GM12865 (cell line): ENCODE data around the gene MAG.
A peak's percentile ranks its signal among the peaks of the same experiment; 100 is the strongest.

Source experiments
- DNase-seq: peaks from one replicate; pipeline ENCODE4 v3.0.0; 2010; ENCODE audit warnings: low read depth
- H3K4me3 ChIP-seq: 2 replicates; pipeline ENCODE4 v1.5.1; 2011; ENCODE audit warnings: mild to moderate bottlenecking, low read depth, low read length, control low read depth
- CTCF ChIP-seq: IDR thresholded peaks from 2 replicates; pipeline ENCODE4 v1.5.1; 2011; ENCODE audit warnings: low read length, control low read depth, low read depth, inconsistent platforms; ENCODE audit not compliant: insufficient read depth; ENCODE audit errors: missing control alignments

MAG gene

DNA sequence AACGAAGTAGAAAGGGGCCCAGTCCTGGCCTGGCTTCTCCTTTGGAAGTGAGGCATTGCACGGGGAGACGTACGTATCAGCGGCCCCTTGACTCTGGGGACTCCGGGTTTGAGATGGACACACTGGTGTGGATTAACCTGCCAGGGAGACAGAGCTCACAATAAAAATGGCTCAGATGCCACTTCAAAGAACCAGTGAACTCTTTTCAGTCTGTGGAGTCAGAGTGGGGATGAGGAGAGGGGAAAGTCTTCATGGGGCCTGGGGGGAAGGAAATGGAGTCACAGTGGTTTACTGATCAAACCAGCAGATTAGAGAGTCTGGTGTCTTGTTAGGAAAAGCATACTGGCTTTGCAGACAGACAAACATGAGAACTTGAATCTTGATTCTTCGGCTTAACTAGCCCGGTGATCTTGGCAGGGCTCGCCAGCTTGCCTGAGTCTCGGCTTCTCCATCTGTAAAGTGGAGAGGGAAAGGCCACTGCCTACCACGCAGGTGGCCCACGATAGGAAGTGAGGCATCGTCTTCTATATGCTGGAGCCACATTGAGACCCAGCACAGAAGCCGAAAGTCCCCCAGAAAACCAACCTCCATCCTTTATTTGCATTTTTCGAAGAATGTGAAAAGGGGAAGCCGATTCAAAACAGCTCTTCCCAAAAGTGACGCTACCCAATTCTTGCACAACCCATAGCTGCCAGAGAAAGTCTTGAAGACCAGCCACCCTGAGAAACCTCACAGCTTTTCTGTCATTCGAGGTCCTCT lies 55.4 kb downstream of the MAG start, which contains the start of gene FFAR1:
Gene FFAR1 (plus strand): TSS at position 732 of the 759 bp plus-strand sequence. CDS start 3,650 bp downstream, outside the sequence.
- no peak for TF ChIP-seq CTCF
- DNase-seq, result peak; percentile 96
- peak within 1 kb of the TSS; percentile 40 for H3K4me3 ChIP-seq

GRCh38 chr19:35347930-35348298 lies 56.0 kb downstream of the MAG start:
- no peak for DNase-seq
- TF ChIP-seq CTCF, result no peak
- no peak overlapping the region for H3K4me3 ChIP-seq

GRCh38 chr19:35348911-35349611 lies 57.1 kb downstream of the MAG start:
- no peak for TF ChIP-seq CTCF
- peak; percentile 63 for DNase-seq
- no peak overlapping the region for H3K4me3 ChIP-seq

- no peak overlapping the region for H3K4me3 ChIP-seq
- no peak for TF ChIP-seq CTCF
- peak; percentile 34 for DNase-seq
Measured at GRCh38 chr19:35349614-35350521, 57.9 kb downstream of the MAG start.

GRCh38 chr19:35350591-35350990 lies 58.6 kb downstream of the MAG start:
- no peak overlapping the region for H3K4me3 ChIP-seq

More at GRCh38 chr19:35350591-35350990, 58.6 kb downstream of the MAG start:
- no peak for TF ChIP-seq CTCF
- peak; percentile 5 for DNase-seq
